Measurements from ENCODE around the gene PRCP. TPM values are rescaled to one million over a fixed set of nuclear protein-coding genes. Genes with fewer than 3 reads are reported as not detected.

The PRCP gene
- total RNA-seq, 1 experiment from 2014 or later: 56.7 TPM

DNA sequence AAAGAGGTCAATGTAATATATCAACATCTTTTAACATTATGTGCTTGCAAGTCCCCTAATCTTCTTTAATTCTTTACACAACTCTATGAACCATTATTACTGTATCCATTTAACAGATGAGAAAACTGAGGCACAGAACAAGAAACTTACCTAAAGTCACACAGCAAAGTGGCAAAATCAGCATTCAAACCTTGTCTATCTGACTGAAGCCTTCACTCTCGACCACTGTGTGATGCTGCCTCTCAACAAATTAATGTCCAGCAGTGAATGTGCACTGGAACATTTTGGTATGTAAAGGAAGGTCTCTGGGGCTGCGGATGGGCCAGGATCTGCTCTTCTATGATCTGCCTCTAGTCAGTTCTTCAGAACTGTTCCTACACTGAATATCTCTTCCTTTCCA, 42.1 kb downstream of the PRCP start:
- H3K79me1 ChIP-seq (ENCODE audit: insufficient read depth, low read depth, low read length, poor library complexity, severe bottlenecking): no peaks in the 10 kb centered on the region
- H2BK20ac ChIP-seq (ENCODE audit: low read depth, low read length, poor library complexity, severe bottlenecking): no peak overlapping the region
- H3K27me3 ChIP-seq (ENCODE audit: insufficient read depth, low read length): no peaks in the 10 kb centered on the region
- H3K27ac ChIP-seq (ENCODE audit: insufficient read length, low read depth, low read length): no peak overlapping the region
- H3K23ac ChIP-seq (ENCODE audit: insufficient read length, low read depth, low read length): no peak overlapping the region
- no peaks in the 10 kb centered on the region for H3K4me1 ChIP-seq (ENCODE audit: insufficient read depth, low read length)
- Mint-ChIP-seq H3K9me3 (no peaks in the 10 kb centered on the region), H3K27me3 (ENCODE audit: low read depth) (no peaks in the 10 kb centered on the region), H3K36me3 (ENCODE audit: insufficient read depth in 1 of 3, low read depth in 3 of 3) (peaks cover 0 to 5% (median 2%) of the 10 kb centered on the region in 3 experiments; a peak in 3 of 7 replicates), H3K4me1 (no peaks in the 10 kb centered on the region), H3K4me3 (no peak overlapping the region), H3K27ac (peak overlapping the region in 2 of 3 experiments; percentile 40 to 73; a peak in 2 of 7 replicates)
- H3K4me2 ChIP-seq (ENCODE audit: insufficient read depth, insufficient read length, low read length): no peak overlapping the region
- no peaks in the 10 kb centered on the region for H3K9me3 ChIP-seq (ENCODE audit: control insufficient read depth, low read depth, low read length)
- H2AK5ac ChIP-seq (ENCODE audit: insufficient read length, low read length): no peak overlapping the region
- H3T11ph ChIP-seq (ENCODE audit: low read length): no peak overlapping the region
- H4K91ac ChIP-seq (ENCODE audit: insufficient read length, low read depth, low read length): no peak overlapping the region
- no peak overlapping the region for H3K56ac ChIP-seq (ENCODE audit: insufficient read length, low read depth, low read length)
- no peak overlapping the region for H2AFZ ChIP-seq (ENCODE audit: low read length)
- H3K9ac ChIP-seq (ENCODE audit: extremely low read depth, insufficient read length, low read length): no peak overlapping the region
- H2BK12ac ChIP-seq (ENCODE audit: insufficient read length, low read depth, low read length): no peak overlapping the region
- H3K23me2 ChIP-seq (ENCODE audit: insufficient read length, low read depth, low read length, poor library complexity, severe bottlenecking): no peaks in the 10 kb centered on the region
- no peak overlapping the region for H2BK120ac ChIP-seq (ENCODE audit: low read depth, low read length, poor library complexity, severe bottlenecking)
- H4K5ac ChIP-seq (ENCODE audit: insufficient read length, low read depth, low read length): no peak overlapping the region
- H4K8ac ChIP-seq (replicated peaks; ENCODE audit: insufficient read length, low read depth, low read length): no peak overlapping the region
- DNase-seq: no peak
- no peak for TF ChIP-seq CTCF (conservative IDR thresholded peaks at IDR 0.05)
- H2BK15ac ChIP-seq (ENCODE audit: low read depth, low read length): no peak overlapping the region
- H2BK5ac ChIP-seq (ENCODE audit: insufficient read length, low read length): no peak overlapping the region
- no peaks in the 10 kb centered on the region for H4K20me1 ChIP-seq (ENCODE audit: control insufficient read depth, insufficient read depth, insufficient read length)
- H3K4ac ChIP-seq (ENCODE audit: low read depth, low read length): no peak overlapping the region
- no peak overlapping the region for H3K14ac ChIP-seq (ENCODE audit: insufficient read depth, low read length)
- no peak overlapping the region for H3K18ac ChIP-seq (ENCODE audit: insufficient read length, low read depth, low read length)
- H3K79me2 ChIP-seq (ENCODE audit: insufficient read depth, low read length): no peaks in the 10 kb centered on the region; the same call in 1 of the 2 replicates
- no CpG with 5 or more reads among the region's 2 CpGs for WGBS (ENCODE audit: extremely low coverage, insufficient read length, low lambda C conversion rate)
